Testis (tissue), 3 donors: ENCODE results near the gene ALB. TPM values are rescaled to one million over a fixed set of nuclear protein-coding genes. Genes with fewer than 3 reads are reported as not detected.

Experiments
- DNase-seq: peaks from one replicate; pipeline ENCODE4 v3.0.0-alpha.2; 2019
- H3K27ac ChIP-seq, 2 donors: fragments of 200-600 bp; sonication (generic); one replicate each; pipeline ENCODE4 v1.5.1; 2019
- H3K27me3 ChIP-seq: fragments of 200-600 bp; sonication (generic); one replicate; pipeline ENCODE4 v1.5.1; 2019
- H3K36me3 ChIP-seq: fragments of 200-600 bp; sonication (generic); one replicate; pipeline ENCODE4 v1.5.1; 2017; ENCODE audit warnings: low read depth; ENCODE audit errors: missing control alignments
- H3K4me1 ChIP-seq: fragments of 200-600 bp; sonication (generic); one replicate; pipeline ENCODE4 v1.5.1; 2019
- H3K4me3 ChIP-seq, 2 donors: fragments of 200-600 bp; sonication (generic); one replicate each; pipeline ENCODE4 v1.5.1; 2017 to 2019
- H3K9me3 ChIP-seq: fragments of 200-600 bp; sonication (generic); one replicate; pipeline ENCODE4 v1.5.1; 2017
- POLR2A ChIP-seq: fragments of 450-650 bp; IDR thresholded peaks from one replicate; pipeline ENCODE4 v1.6.1; 2017; ENCODE audit warnings: antibody characterized with exemption, mild to moderate bottlenecking, moderate library complexity
- WGBS, 2 donors: methylation state at CpG; one replicate each; pipeline ENCODE4 v1.1.5; 2018; 5-methylcytosine and 5-hydroxymethylcytosine counted together
- intact Hi-C: fragments of 100-400 bp; cut with DNase I; formaldehyde crosslinking; loops from one replicate; pipeline ENCODE4 v1.15.1; 2023; ENCODE audit warnings: low total_unique reads
- polyA plus RNA-seq: library from polyadenylated mRNA; stranded (reverse); fragments of 350-450 nt; fragmentation: Illumina TruSeq; extraction: RNeasy Lipid Tissue Mini Kit (QIAGEN cat#74804); gene quantifications from one replicate; pipeline ENCODE4 v1.2.3, GENCODE V29; 2014; ENCODE audit warnings: low read depth, low replicate concordance; ENCODE audit not compliant: insufficient read depth
- total RNA-seq, 2 donors: library from RNA; depleted of rRNA; stranded (reverse); fragments of >200 nt; gene quantifications; one replicate each; pipeline ENCODE4 v1.2.3, GENCODE V29; 2016
- TF ChIP-seq, protein P1 (sequence below), 3 experiments: fragments of 450-650 bp in 2 of 3; fragments of 200-600 bp in 1 of 3; sonication (generic) in 1 of 3; IDR thresholded peaks; one replicate each; pipeline ENCODE4 v1.5.1; 2016 to 2019; ENCODE audit warnings: antibody characterized with exemption in 3 of 3, mild to moderate bottlenecking in 2 of 3, moderate library complexity in 1 of 3

The ALB gene
- total and polyA plus RNA-seq, 3 donors from 2014 or later: 3.5 to 6.9 (median 5.0) TPM

DNA sequence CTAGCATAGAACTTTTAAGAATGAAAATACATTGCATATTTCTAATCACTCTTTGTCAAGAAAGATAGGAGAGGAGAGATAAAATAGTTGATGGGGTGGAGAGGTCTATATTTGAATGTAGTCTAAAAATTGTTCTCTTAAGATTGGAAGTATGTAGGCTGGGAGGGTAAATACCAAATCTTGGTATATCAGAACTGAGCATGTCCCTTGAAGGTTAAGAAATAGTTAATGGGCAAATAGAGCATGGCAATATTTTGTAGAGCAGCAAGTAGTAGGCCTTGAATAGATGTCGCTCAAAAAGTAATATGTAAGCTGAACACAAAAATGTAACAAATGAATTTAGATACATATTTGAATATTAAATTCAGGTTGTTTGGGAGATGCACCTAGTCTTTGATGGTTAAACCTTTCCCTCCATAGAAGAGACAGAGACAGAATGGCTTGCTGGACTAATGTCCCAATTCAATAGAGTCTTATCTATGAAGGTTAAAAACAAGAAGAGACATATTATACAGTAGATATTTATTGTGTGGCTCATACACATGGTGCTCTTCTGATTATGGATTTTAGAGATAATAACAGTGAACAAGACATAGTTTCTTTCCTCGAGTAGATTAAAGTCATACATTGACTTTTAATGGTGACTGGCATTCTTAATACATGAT, 12.5 kb downstream of the ALB start:
- Histone ChIP-seq H3K4me3 (no peak overlapping the region), H3K27me3 (no peaks in the 10 kb centered on the region), H3K27ac (no peak overlapping the region), H3K9me3 (no peaks in the 10 kb centered on the region), H3K4me1 (no peaks in the 10 kb centered on the region), H3K36me3 (no peaks in the 10 kb centered on the region)
- TF ChIP-seq, protein P1, sequence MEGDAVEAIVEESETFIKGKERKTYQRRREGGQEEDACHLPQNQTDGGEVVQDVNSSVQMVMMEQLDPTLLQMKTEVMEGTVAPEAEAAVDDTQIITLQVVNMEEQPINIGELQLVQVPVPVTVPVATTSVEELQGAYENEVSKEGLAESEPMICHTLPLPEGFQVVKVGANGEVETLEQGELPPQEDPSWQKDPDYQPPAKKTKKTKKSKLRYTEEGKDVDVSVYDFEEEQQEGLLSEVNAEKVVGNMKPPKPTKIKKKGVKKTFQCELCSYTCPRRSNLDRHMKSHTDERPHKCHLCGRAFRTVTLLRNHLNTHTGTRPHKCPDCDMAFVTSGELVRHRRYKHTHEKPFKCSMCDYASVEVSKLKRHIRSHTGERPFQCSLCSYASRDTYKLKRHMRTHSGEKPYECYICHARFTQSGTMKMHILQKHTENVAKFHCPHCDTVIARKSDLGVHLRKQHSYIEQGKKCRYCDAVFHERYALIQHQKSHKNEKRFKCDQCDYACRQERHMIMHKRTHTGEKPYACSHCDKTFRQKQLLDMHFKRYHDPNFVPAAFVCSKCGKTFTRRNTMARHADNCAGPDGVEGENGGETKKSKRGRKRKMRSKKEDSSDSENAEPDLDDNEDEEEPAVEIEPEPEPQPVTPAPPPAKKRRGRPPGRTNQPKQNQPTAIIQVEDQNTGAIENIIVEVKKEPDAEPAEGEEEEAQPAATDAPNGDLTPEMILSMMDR (IDR thresholded peaks at IDR 0.05): no peak
- no peak for TF ChIP-seq POLR2A
- intact Hi-C loops: no loop called here
- WGBS, 2 donors: 72 to 85% methylated on average over 2 of the region's 2 CpGs
- DNase-seq: no peak

GRCh38 chr4:73417342-73417741, 13.3 kb downstream of the ALB start:
- H3K27me3 ChIP-seq: no peaks in the 10 kb centered on the region
- 76 to 79% methylated on average over 2 of the region's 2 CpGs for whole genome bisulfite sequencing, 2 donors
- no peaks in the 10 kb centered on the region for H3K9me3 ChIP-seq
- H3K27ac ChIP-seq: no peak overlapping the region
- H3K4me1 ChIP-seq: no peaks in the 10 kb centered on the region
- no peak overlapping the region for H3K4me3 ChIP-seq
- H3K36me3 ChIP-seq: no peaks in the 10 kb centered on the region
- no peak for DNase-seq
- TF ChIP-seq, protein P1 (IDR thresholded peaks at IDR 0.05): no peak
- no peak for TF ChIP-seq POLR2A
- intact Hi-C loops: no loop called here

GRCh38 chr4:73417973-73418372, 13.9 kb downstream of the ALB start:
- H3K36me3 ChIP-seq: no peaks in the 10 kb centered on the region
- TF ChIP-seq POLR2A: no peak
- TF ChIP-seq, protein P1 (IDR thresholded peaks at IDR 0.05): no peak
- H3K27me3 ChIP-seq: no peaks in the 10 kb centered on the region
- no peak overlapping the region for H3K4me3 ChIP-seq
- H3K27ac ChIP-seq: no peak overlapping the region
- no peaks in the 10 kb centered on the region for H3K4me1 ChIP-seq
- H3K9me3 ChIP-seq: no peaks in the 10 kb centered on the region
- DNase-seq: no peak
- intact Hi-C loops: no loop called here
- 76 to 83% methylated on average over 6 of the region's 6 CpGs for WGBS, 2 donors

GRCh38 chr4:73418677-73419076, 14.6 kb downstream of the ALB start:
- Histone ChIP-seq H3K27me3 (no peaks in the 10 kb centered on the region), H3K27ac (no peak overlapping the region), H3K4me3 (no peak overlapping the region), H3K4me1 (no peaks in the 10 kb centered on the region), H3K36me3 (no peaks in the 10 kb centered on the region), H3K9me3 (no peaks in the 10 kb centered on the region)
- WGBS, 2 donors: 58 to 73% methylated on average over 1 of the region's 1 CpG
- no peak for DNase-seq
- TF ChIP-seq POLR2A: no peak
- TF ChIP-seq, protein P1 (IDR thresholded peaks at IDR 0.05): no peak
- intact Hi-C loops: no loop called here
